NCI-H226 (cell line): Measurements from ENCODE around the gene CHURC1.

ENCODE experiments used
- DNase-seq: peaks from one replicate; pipeline ENCODE4 v3.0.0-alpha.2; 2015

CHURC1 gene

GRCh38 chr14:64940336-64940910 lies 26.2 kb downstream of the CHURC1 start:
- DNase-seq: no peak

DNA sequence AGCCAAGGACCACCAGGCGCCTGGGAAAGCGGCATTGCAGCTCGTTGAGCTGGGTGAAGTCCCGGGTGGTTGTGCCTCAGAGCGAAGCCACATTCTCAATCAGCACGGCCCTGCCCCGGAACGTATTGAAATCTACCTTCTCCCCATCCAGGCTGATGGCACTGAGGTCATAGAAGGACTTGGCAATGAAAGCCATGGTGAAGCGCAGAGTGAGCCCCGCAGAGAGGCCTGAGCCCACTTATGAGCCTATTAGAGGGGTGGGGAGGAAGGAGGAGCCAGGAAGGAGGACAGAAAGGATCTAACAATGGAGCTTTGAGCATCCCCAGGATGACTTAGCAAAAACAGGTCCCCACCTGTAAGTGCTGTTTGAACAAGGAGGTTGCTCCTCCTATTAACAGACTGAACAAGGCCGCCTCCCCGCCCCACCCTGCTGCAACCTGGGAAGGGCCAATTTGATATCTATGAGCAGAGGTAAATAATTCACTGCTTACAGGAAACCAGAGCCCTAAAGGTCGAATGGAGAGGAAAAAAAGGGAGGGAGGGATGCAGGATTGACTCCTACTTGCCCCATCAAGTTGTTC lies 28.4 kb downstream of the CHURC1 start, which contains the start of gene GPX2:
Gene GPX2, minus strand, starts transcription at position 215 of the 581 bp plus-strand sequence. Its CDS starts 19 bp downstream, at position 196.
- DNase-seq: no peak

GRCh38 chr14:64943556-64943955 lies 29.3 kb downstream of the CHURC1 start:
- no peak for DNase-seq

DNA sequence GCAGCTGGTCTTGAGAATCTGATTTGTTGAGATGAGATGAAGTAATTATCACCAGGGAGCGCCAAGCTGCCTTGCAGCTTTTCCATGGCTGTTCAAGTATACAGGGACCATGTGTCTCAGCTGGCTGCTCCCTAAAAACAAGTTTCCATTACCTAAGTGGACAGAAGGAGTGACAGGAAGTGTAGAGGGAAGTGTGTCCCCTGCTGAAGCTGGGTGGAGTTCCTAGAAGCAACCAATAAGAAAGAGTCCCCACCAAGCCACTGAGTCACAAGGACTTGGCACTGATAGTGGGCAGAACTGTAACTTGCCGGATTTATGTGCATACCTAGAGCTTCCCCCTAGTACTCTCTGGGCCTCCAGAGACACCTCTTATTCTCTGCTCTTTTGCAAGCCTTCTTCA lies 29.8 kb downstream of the CHURC1 start:
- DNase-seq: no peak

- DNase-seq: no peak
These were observed 30.6 kb downstream of the CHURC1 start for GRCh38 chr14:64944861-64945260.

GRCh38 chr14:64945431-64946178 lies 31.4 kb downstream of the CHURC1 start:
- no peak for DNase-seq

GRCh38 chr14:64946310-64947045 lies 32.2 kb downstream of the CHURC1 start:
- DNase-seq: no peak

GRCh38 chr14:64947710-64948611 lies 33.7 kb downstream of the CHURC1 start:
- DNase-seq: no peak

GRCh38 chr14:64948612-64949210 lies 34.5 kb downstream of the CHURC1 start:
- DNase-seq: no peak

DNA sequence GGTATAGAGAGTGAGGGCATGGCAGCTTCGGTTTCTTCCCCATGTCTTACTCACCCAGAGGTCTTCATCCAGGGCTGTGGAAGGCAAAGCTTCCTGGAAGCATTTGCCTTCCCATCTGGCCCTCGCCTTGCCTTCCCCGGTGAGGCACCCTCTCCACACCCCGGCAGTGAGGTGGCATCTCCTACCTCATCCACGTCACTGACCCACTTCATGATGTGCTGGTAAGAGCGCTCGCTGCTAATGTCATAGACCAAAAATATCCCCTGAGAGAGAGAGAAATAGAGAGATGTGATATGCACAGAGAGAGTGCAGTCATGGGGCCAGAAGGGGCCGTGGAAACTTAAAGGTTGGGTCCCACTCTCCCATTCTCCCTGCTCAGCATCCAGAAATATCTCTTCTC lies 36.6 kb downstream of the CHURC1 start:
- DNase-seq: no peak

- no peak for DNase-seq
These were observed 37.0 kb downstream of the CHURC1 start for GRCh38 chr14:64951291-64951690.

- no peak for DNase-seq
These were observed 37.5 kb downstream of the CHURC1 start for GRCh38 chr14:64951724-64952123.

GRCh38 chr14:64952598-64953309 lies 38.5 kb downstream of the CHURC1 start:
- no peak for DNase-seq

GRCh38 chr14:64953310-64953654 lies 39.0 kb downstream of the CHURC1 start:
- no peak for DNase-seq

- no peak for DNase-seq
These were observed 39.4 kb downstream of the CHURC1 start for GRCh38 chr14:64953661-64954060.

- DNase-seq: no peak
These were observed 40.4 kb downstream of the CHURC1 start for GRCh38 chr14:64954491-64955240.

- no peak for DNase-seq
These were observed 41.0 kb downstream of the CHURC1 start for GRCh38 chr14:64955297-64955696.

DNA sequence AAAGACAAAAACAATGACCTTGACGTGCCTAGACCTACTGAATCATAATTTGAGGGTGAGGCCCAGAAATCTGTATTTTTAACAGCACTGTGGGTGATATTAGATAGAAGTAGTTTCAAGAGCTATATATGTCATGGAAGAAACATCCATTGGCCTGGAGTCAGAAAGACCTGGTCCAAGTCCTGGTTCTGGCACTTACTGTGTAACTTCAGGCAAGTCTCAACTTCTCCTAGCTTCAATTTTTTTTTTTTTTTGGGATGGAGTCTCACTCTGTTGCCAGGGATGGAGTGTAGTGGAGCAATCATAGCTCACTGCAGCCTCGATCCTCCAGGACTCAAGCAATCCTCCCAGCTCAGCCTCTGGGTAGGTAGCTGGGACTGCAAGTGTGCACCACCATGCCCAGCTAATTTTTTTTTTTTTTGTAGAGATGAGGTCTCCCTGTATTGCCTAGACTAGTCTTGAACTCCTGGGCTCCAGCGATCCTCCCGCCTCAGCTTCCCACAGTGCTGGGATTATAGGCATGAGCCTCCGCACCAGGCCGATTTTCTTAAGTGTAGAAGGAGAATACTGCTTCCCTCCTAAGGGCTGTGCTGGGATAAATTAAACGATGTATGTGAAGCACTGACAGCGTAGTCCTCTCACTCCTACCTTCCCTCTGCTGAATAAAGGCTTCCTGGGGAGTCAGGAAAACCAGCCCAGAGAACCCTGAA lies 42.6 kb downstream of the CHURC1 start:
- no peak for DNase-seq

DNA sequence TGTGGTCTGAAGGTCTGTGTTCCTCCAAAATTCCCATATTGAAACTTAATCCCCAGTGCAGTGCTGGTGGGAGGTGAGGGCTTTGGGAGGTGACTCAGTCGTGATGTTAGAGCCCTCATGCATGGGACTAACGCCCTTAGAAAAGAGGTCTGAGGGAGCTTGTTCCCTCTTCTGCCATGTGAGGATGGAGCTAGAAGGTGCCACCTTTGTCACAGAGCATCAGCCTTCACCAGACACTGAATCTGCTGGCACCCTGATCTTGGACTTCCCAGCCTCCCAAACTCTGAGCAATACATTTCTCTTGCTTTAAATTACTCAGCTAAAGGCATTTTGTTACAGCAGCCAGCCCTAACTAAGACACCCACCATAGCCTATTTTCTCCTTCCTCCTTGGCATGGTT lies 43.9 kb downstream of the CHURC1 start:
- DNase-seq: no peak

GRCh38 chr14:64958743-64959142 lies 44.5 kb downstream of the CHURC1 start:
- DNase-seq: no peak
